Motor neuron (in vitro differentiated cells): Measurements from ENCODE around the gene VOPP1. TPM values are rescaled to one million over a fixed set of nuclear protein-coding genes. Genes with fewer than 3 reads are reported as not detected.

Experiments used
- total RNA-seq, 8 experiments: library from RNA; unstranded; fragments of 300-600 nt; gene quantifications; 2 replicates each; pipeline versions ENCODE4 v1.2.3 to v1.2.4, GENCODE V29; 2022

Gene VOPP1
- total RNA-seq, 8 experiments from 2014 or later, result 43.9 to 131 (median 56.3) TPM

Other genes with a start within 250 kb of the VOPP1 start
- 10 to 100 TPM; 12.7 to 27.0 (median 16.7) TPM for gene LANCL2, start 207.2 kb downstream of the VOPP1 start, total RNA-seq